SK-MEL-5 (cell line): ENCODE results near the gene THOC5. TPM values are rescaled to one million over a fixed set of nuclear protein-coding genes. Genes with fewer than 3 reads are reported as not detected.

ENCODE experiments used
- DNase-seq: peaks from one replicate; pipeline ENCODE4 v3.0.0-alpha.2; 2016; ENCODE audit warnings: low read depth, low spot score
- in situ Hi-C: cut with HindIII; loops from 2 replicates; pipeline ENCODE4 v1.10.0; 2016; ENCODE audit warnings: low sequenced_read_pairs, high pct_unique_total_duplicates, low pct_unique_long_range_greater_than_20kb
- total RNA-seq: library from RNA; depleted of rRNA; stranded (reverse); fragments of >200 nt; shearing (Covaris generic); gene quantifications from 2 replicates; pipeline ENCODE4 v1.2.3, GENCODE V29; 2014

THOC5 gene
- total RNA-seq, 1 experiment from 2014 or later = 115 TPM

- DNase-seq = no peak
- in situ Hi-C loops = no loop called here
Measured at GRCh38 chr22:29483254-29483653, 70.3 kb downstream of the THOC5 start.

GRCh38 chr22:29482726-29483125 lies 70.8 kb downstream of the THOC5 start:
- DNase-seq = no peak
- in situ Hi-C loops = no loop called here

- no peak for DNase-seq
- in situ Hi-C loops = no loop called here
Measured at GRCh38 chr22:29482253-29482652, 71.3 kb downstream of the THOC5 start.

DNA sequence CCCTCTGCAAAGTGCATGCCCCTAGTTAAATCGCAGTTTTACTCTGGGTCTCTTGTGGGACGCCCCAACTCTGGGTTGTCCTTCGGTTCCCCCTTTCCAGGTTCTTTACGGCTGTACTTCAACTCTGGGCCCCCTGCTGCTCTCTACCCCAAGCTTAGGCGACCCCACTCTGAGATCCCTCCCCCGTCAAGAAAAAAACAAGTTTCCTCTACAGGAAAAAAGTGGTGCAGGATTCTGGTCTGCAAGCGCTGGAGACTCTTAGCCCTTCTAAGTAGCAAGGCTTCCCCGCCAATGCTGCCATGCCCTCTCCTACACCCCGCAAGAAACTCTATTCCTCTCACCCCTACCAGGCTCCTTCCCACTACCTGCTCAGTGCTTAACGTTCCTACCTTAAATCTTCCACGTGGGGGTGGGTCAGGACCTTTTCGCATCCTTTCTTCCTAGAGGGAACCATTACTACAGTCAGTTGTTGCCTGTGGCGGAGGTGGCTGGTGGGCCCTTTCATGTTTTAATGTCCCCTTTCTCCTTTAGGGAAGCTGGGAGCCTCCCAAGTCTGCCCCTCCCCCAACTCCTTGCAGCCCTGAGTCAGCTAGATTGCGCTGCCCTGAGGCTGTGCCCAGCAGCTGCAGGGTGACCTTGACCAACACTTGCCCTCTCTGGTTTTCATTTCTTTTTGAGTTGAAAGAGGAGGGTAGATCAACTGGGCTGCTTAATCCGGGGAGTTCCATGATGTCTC lies 72.1 kb downstream of the THOC5 start:
- no peak for DNase-seq
- in situ Hi-C loops = no loop called here

DNA sequence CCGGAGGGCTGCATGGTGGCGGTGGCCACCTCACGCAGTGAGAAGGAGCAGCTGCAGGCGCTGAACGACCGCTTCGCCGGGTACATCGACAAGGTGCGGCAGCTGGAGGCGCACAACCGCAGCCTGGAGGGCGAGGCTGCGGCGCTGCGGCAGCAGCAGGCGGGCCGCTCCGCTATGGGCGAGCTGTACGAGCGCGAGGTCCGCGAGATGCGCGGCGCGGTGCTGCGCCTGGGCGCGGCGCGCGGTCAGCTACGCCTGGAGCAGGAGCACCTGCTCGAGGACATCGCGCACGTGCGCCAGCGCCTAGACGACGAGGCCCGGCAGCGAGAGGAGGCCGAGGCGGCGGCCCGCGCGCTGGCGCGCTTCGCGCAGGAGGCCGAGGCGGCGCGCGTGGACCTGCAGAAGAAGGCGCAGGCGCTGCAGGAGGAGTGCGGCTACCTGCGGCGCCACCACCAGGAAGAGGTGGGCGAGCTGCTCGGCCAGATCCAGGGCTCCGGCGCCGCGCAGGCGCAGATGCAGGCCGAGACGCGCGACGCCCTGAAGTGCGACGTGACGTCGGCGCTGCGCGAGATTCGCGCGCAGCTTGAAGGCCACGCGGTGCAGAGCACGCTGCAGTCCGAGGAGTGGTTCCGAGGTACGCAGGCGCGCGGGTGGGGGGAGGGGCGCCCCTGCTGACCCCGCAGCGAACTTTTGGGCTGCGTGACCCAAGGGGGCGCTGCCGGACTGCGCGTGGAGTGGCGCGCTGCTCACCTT lies 72.9 kb downstream of the THOC5 start:
- DNase-seq = peak; percentile 40
- in situ Hi-C loops = no loop called here

DNA sequence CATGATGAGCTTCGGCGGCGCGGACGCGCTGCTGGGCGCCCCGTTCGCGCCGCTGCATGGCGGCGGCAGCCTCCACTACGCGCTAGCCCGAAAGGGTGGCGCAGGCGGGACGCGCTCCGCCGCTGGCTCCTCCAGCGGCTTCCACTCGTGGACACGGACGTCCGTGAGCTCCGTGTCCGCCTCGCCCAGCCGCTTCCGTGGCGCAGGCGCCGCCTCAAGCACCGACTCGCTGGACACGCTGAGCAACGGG lies 73.4 kb downstream of the THOC5 start:
- no peak for DNase-seq
- in situ Hi-C loops = no loop called here

GRCh38 chr22:29479417-29480261 lies 73.9 kb downstream of the THOC5 start, which contains the start of gene NEFH:
TSS of gene NEFH (plus strand) at chr22:29480218. CDS start at chr22:29480263, 45 bp downstream.
- no peak for DNase-seq
- in situ Hi-C loops = no loop called here

DNA sequence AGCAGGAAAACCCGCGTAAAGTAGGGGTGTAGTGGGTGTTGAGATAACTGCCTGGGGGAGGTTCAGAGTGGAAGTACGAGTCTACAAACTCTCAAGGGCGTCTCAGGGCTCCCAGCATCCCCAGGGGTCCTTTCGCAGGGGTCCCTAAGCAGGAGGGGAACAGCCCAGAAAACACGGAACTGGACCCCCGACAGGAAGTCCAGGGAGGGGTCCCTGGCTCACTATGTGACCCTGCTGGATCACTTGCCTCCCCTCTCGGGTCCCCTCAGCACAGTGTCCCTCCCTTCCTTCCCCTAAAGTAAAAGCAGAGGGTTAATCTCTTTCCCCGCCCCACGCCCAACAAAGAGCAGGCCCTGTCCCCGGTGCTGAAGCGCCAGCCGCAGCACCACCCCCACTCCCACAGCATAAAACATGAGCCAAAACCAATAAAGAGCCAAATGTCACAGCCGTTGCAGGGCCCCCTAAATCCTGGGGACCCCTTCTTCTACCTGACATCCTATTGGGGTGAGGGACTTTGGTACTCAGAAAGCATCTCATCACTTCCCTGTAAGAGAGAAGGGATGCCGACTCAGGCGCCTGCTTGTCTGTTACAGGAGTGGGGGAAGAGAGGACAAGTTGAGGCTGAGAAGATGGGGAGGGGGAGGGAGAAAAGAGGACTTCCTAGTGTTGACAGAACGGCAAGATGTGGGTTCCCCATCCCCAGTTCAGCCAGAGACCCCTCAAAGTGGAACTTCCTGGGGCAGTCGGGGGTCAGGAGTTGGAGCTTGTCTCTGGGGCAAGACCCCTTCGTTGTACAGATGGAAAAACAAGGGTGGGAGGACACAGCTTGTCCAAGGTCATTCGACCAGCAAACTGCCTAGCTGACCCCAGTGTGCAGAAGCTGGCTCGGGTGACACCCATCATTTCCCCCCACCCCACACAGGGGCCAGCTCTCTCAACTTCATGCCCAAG lies 75.0 kb downstream of the THOC5 start:
- in situ Hi-C loops = no loop called here
- no peak for DNase-seq

DNA sequence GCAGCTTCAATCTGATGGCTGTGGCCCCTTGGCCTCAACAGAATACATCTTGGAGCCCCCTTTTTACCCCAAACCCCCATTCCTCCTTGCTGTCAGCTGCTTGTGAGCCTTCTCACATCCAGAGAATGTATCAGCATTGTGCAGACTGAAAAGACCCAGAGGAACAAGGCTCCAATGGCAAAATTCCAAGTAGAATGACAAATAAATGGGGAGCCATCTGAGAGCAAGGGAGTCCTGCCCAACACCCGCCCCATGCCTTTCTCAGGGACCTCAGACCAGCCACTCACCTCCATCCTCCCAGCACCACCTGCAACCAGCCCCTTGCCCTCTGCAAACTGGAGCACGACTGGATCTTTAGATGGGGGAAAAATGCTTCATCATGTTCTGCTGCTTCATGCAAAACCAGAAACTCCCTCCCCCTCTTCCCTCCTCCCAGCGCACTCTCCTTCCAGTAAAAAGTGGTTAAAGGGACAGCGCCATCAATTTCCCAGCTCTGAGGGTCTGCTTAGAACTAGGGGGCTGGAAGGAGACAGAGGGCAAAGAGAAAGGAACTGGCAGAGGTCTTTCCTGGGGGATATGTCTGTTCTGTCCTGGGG lies 75.7 kb downstream of the THOC5 start:
- no peak for DNase-seq
- in situ Hi-C loops = no loop called here

DNA sequence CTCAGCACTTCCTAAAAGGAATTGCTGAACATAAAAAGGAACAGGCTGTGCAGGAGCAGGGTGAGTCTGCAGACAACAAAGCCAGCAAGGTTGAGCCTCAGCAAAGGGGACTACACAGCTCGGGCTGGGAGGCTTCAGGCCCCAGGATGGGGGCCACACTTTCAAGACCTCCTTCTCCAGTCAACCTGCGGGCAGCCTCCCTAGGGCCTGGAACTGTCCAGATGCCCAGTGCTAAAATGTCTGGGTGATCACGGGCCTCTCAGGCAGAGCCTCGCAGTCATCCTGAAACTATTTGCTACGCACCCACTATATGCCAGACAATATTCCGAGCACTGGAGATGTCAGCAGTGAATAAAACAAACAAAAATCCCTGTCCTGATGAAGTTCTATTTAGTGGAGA lies 77.4 kb downstream of the THOC5 start:
- DNase-seq = no peak
- in situ Hi-C loops = no loop called here

DNA sequence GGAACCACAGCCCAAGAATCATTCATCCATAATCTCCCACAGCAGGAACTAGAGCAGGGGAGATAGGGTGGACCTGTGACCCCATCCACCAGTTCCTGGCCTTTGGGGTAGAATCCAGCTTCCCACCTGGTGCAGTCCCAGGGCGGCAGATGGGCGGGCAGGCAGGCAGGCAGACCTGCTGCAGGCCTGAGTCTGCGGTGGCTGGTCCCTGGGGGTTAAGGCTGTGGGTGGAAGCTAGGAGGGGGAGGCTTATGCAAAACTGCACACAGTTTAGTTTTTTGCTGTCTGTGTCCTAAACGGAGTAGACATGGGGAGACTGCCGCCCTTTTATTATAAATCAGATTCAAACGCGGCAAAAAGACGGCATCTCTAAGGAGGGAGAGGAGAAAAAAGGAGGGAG lies 78.0 kb downstream of the THOC5 start:
- in situ Hi-C loops = no loop called here
- no peak for DNase-seq

DNA sequence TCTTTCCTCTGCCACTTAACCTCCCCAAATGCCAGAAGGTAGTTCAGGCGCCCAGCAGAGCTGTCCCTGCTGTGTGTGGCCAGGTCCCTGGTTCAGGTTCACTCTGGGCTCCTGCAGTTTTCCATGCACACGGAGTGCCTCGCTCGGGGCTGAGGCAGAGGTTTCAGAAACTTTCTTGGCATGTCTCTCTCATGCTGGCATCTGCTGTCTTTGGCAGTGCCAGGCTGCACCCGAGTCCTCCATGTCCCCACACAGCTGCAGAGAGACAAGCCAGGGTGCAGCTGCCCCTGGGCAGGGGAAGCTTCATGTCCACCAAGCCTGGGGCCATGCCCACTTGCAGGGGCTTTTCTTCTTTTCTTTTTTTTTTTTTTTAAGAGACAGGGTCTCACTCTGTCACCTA lies 80.6 kb downstream of the THOC5 start:
- in situ Hi-C loops = no loop called here
- DNase-seq = no peak

DNA sequence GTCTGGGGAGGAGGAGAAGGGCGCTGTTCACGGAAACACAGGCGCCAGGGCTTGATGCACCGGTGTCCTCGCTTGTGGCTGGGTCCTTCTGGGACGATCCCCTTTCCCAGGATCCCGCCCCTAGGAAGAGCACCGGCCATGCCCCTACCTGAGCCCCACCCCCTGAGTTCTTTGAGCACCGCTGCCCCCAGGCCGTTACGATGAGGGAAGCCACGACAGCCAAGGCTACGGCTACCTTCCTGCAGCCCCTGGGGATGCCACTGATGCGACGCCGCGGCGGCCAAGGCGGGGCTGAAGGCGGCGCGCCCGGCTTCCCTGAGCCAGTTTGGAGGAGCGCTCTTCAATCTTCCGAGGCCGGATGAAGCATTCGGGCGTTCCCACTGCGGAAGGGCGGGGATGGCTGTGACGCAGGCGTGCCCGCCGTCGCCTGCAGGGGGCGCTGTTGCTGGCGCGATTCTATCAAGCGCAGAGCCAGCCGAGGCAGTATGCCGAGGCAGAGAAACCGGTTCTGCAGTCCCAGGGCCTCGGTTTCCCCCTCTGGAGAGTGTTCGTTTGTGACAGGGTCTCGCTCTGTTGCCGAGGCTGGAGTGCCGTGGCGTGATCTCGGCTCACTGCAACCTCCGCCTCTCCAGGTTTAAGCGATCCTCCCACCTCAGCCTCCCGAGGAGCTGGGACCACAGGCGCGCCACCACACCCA lies 83.2 kb downstream of the THOC5 start:
- in situ Hi-C loops = no loop called here
- peak; percentile 79 for DNase-seq

GRCh38 chr22:29469755-29470154 lies 83.8 kb downstream of the THOC5 start:
- DNase-seq = no peak
- in situ Hi-C loops = no loop called here

DNA sequence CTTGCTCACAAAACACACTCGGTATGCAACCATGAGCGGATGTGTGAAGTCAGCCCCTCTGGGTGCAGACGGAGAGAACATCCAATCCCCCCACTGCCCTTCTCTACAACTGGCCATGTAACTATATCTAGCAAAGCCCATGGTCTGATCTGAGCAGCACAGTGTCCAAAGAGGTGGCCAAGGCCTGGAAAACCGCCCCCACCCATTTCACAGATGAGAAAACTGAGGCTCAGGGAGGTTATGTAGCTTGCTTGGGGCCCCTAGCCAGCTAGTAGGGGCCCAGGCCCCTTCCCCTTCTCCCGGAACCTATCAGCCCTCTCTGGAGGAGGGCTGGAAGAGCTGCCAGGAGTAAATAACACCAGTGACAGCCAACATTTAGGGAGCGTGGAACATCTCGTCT lies 89.0 kb downstream of the THOC5 start:
- in situ Hi-C loops = no loop called here
- DNase-seq = no peak

GRCh38 chr22:29463629-29464028 lies 89.9 kb downstream of the THOC5 start:
- DNase-seq = no peak
- in situ Hi-C loops = no loop called here

GRCh38 chr22:29461263-29461662 lies 92.3 kb downstream of the THOC5 start:
- no peak for DNase-seq
- in situ Hi-C loops = no loop called here
